Activated CD8-positive, alpha-beta memory T cell treated with anti-CD3 and anti-CD28 coated beads, Interleukin-2, amount 50 U/mL, for 1 hour (primary cell): ENCODE results near the gene IQSEC1.

Experiments used
- DNase-seq: peaks from one replicate; pipeline ENCODE4 v3.0.0-alpha.2; 2020; ENCODE audit errors: extremely low read depth

The IQSEC1 gene

DNA sequence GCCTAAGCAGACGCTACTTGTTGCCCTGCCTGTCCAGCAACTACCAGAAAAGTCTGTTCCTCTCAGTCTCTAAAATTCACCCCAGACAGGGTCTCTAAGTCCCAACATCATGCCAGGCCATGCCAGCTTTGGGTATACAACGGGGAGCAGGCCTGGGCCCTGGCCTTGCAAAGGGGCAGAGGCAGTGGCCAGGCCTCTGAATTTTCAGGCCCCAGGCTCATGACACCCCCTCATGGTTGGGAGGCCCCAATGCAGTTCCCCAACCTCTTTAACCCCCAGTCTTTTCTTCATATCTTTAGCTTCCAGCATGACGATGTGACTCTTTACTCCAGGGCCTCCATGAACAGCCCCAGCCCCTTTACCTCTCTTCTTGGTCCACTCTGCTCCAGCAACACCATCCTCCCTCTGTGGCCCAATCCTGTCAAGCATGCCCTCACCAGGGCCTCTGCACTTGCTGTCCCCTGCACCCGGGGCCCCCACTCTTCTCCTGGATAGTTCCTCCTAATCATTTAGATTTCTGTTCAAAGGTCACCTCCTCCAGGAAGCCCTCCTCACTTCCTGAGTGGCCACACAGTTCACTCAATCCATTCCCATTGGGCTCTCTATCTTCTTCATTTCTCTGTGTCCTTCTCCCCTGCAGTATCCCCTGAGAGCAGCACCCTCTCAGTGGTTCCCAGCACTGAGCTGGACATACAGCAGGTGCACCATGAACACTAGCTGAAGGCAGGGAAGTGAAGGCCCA, 4.8 kb downstream of the IQSEC1 start:
- no peak for DNase-seq

GRCh38 chr3:13067778-13068177, 5.5 kb downstream of the IQSEC1 start:
- no peak for DNase-seq

GRCh38 chr3:13066834-13067233, 6.4 kb downstream of the IQSEC1 start:
- no peak for DNase-seq

GRCh38 chr3:13066236-13066635, 7.0 kb downstream of the IQSEC1 start:
- DNase-seq = no peak

DNA sequence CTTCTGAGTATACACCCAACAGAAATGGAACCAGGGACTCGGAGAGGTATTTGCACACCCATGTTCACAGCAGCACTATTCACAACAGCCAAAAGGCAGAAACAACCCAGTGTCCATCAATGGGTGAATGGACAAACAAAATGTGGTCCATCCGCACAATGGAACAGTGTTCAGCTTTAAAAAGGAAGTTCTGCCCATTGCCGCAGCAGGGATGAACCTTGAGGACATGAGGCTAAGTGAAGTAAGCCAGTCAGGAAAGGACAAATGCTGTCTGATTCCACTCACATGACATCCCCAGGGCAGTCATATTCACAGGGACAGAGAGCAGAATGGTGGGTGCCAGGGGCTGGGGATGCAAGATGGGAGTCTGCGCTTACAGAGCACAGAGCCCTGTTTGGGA, 7.5 kb downstream of the IQSEC1 start:
- no peak for DNase-seq

DNA sequence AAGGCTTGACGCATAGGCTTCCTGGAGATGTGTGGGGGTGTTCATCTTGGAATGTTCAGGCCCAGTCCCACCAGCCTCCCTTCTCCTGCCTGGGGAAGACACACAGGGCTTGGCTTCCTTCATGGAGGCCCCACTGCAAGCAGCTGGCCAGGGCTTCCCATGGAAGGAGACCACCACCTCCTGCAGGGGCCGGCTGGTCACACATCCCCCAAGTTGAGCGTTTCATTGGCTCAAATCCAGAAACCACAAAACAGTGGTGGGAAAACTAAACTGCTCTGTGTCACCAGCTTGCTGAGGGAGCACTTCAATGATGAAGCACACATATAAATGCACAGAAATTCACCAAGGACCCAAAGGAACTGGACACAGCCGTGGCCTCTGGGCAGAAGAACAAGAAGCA, 8.3 kb downstream of the IQSEC1 start:
- no peak for DNase-seq

DNA sequence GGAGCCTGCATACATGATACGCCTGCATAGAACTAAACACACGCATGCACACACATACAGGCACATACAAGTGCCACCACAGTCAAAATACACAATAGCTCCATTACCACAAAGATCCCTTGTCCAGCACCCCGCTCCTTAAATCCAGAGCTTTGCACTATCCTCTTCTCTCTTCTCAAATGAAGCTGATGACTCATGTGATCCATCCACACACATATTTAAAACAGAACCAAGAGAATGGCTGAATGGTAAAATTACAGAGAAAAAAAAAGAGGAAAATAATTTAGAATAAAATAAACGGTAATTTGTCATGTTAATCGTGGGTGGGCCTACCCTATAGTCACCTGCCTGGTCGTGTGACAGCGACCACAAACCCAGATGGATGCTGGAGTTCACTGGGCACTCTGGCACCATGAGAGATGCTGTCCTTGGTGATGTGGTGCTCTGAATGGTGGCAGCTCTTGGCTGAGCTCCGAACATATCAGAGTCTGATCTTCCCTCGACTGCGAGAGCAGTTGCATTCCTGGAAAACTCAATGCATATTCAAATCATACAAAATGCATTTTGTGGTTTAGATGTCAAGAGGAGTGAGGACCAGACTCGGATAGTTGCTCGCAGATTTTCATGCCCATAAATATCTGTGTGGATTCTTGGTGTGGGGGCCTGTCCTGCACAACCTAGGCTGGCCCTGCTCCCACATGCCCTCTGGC, 8.9 kb downstream of the IQSEC1 start:
- DNase-seq = no peak

- no peak for DNase-seq
Measured at GRCh38 chr3:13063225-13063624, 10.0 kb downstream of the IQSEC1 start.

GRCh38 chr3:13062647-13063046, 10.6 kb downstream of the IQSEC1 start:
- no peak for DNase-seq

GRCh38 chr3:13060341-13060910, 12.8 kb downstream of the IQSEC1 start:
- DNase-seq = no peak

DNA sequence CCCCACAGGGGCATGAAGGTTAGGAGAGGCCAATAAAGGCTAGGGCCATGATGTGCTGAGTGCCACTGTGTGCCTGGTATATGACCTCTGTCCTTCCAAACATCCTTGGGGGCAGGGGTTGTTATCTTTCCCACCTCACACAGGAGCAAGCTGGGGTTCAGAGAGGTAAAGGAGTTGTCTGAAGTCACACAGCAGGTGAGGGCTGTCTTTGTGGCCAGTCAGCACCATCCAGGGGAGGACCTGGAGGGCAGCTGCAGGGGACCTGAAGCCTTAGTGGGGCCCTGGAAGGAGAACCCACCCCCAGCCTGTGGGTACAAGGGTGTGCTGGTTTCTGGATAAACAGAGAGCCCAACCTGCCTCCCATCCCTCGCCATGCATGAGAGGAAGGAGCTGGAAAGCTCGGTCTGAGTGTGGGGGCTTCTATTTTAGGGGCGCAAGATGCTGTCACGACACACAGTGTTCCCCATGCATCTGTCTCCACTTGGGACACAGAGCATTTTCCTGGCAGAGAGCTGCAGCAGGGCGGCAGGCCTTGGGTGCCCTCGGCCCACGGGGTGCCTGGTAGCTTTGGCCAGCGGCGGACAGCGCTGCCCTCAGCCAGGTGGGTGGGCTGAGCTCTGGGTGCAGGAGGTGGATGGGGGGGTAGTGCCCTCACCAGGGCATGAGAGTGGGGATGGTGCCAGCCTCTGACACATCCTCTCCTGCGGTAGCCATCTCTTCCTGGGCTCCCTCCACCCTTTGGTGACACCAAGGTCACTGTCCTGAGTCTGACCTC, 14.7 kb downstream of the IQSEC1 start:
- no peak for DNase-seq

- DNase-seq = no peak
Measured at GRCh38 chr3:13057282-13058040, 15.8 kb downstream of the IQSEC1 start.

DNA sequence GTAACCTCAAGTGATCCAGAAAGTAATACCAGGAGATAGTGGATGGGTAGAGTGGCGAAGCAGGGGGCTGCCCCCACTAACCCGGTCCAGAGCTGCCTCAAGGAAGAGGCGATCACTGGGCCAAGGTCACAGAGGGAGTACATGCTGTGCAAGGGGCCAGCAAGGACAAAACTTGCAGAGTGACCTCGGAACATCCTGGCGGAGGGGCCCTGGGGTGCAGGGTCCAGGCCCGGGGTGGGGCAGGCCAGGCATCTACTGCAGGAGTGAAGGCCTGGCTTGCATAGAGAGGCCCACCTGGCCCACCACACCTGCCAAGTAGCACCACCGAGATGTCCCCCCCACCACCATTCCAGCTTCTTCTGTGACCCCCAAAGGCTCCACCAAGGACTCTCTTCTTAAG, 17.6 kb downstream of the IQSEC1 start:
- no peak for DNase-seq

GRCh38 chr3:13054341-13055285, 18.6 kb downstream of the IQSEC1 start:
- DNase-seq = no peak

DNA sequence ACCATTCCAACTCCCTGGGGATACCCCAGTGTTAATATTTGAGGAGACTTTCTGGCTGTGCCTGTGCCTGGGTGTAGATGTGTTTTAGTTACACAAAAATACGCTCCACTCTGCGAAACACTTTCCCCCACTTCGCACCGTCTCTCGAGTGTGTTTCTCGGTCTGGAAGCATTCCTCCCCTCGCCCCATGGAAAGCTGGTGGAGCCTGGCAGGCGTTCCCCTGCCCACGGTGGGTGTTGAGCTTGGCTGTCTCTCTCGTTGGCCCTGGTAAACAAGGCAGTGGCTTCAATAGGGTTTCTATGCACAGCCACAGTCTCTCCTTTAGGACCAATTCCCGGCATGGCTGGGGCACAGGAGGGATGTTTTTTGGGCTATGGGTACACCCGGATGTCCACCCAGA, 19.3 kb downstream of the IQSEC1 start:
- DNase-seq = no peak

GRCh38 chr3:13053420-13053819, 19.8 kb downstream of the IQSEC1 start:
- no peak for DNase-seq

GRCh38 chr3:13052191-13052820, 20.9 kb downstream of the IQSEC1 start:
- no peak for DNase-seq

DNA sequence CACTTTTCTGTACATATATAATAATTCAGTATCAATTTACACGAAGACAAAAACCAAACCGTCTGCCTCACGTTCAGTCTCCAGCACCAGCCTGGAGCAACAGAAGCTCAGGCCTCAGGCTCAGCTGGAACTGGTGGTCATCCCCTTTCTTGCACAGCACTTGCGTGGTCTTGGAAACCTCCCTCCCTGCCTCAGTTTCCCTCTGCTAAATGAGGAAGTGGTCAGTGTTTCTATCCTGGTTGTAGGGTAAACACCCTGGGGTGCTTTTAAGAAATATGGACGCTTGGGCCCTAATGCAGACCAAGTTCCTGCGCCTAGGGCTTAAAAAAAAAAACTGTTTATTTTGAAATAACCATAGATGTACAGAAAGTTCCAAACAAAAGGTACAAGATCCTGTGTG, 21.6 kb downstream of the IQSEC1 start:
- DNase-seq = no peak

DNA sequence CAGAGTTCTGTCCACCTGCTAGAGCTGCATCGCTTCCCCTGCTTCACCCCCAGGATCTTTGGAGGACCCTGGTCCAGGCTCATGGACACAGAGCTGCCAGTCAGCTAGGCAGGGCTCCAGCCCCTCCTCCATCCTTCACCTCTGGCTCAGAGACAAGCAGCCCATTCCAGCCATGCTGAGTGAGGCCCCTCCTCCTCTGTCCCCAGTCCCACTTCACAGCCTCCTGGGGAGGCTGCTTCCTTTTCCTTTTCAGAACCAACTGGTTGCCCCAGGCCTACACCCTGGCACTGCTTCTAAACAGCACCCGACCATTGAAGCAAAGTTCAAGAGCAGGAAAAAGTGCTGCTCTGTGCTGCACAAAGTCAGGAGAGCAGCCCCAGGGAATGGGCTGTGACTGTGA, 22.2 kb downstream of the IQSEC1 start:
- no peak for DNase-seq

GRCh38 chr3:13050446-13050845, 22.8 kb downstream of the IQSEC1 start:
- DNase-seq = no peak
